ENCODE results near the gene SLC2A4RG. TPM values are rescaled to one million over a fixed set of nuclear protein-coding genes. Genes with fewer than 3 reads are reported as not detected.

Gene SLC2A4RG
- total and polyA plus RNA-seq, 9 donors = 2.2 to 199 (median 103) TPM

DNA sequence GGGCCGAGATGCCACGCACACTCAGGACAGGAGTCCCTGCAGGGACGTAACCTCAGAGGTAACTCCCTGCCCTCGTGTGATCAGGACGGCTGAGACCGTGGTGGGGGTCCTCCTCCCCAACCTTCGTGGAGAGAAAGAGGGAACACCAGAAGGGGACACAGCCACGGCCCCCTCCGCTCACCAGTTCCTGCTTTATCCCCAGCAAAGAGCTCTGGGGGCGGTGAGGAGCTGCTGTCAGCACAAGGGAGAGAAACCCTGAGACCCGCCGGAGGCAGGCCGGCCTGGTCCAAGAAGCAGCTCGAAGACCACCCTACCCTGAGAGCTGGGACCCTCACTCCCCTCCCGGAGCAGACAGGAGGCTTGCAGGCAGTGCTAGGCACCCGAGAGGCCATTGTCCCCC is 44.4 kb downstream of the SLC2A4RG start:
- Histone ChIP-seq H3K36me3 (no peaks in the 10 kb centered on the region), H3K4me1 (ENCODE audit: insufficient read depth) (peaks cover 6% of the 10 kb centered on the region), H3K9me3 (no peaks in the 10 kb centered on the region), H3K27ac (no peak overlapping the region), H3K27me3 (no peaks in the 10 kb centered on the region), H3K4me3 (no peak overlapping the region)
- 80 to 85% (median 85%) methylated on average over 16 of the region's 16 CpGs for WGBS, 3 donors
- intact Hi-C loops (cut with DNase I) = loop anchor here in 2 of 4 donors (5.0 kb wide), 2 partner anchors 33 to 73 kb away; no protein-coding TSS in a partner anchor
- no peak for DNase-seq
- TF ChIP-seq POLR2A (IDR thresholded peaks at IDR 0.05) (no peak), EP300 (IDR thresholded peaks at IDR 0.05) (no peak)
- TF ChIP-seq, protein P1, sequence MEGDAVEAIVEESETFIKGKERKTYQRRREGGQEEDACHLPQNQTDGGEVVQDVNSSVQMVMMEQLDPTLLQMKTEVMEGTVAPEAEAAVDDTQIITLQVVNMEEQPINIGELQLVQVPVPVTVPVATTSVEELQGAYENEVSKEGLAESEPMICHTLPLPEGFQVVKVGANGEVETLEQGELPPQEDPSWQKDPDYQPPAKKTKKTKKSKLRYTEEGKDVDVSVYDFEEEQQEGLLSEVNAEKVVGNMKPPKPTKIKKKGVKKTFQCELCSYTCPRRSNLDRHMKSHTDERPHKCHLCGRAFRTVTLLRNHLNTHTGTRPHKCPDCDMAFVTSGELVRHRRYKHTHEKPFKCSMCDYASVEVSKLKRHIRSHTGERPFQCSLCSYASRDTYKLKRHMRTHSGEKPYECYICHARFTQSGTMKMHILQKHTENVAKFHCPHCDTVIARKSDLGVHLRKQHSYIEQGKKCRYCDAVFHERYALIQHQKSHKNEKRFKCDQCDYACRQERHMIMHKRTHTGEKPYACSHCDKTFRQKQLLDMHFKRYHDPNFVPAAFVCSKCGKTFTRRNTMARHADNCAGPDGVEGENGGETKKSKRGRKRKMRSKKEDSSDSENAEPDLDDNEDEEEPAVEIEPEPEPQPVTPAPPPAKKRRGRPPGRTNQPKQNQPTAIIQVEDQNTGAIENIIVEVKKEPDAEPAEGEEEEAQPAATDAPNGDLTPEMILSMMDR (IDR thresholded peaks at IDR 0.05) = no peak

DNA sequence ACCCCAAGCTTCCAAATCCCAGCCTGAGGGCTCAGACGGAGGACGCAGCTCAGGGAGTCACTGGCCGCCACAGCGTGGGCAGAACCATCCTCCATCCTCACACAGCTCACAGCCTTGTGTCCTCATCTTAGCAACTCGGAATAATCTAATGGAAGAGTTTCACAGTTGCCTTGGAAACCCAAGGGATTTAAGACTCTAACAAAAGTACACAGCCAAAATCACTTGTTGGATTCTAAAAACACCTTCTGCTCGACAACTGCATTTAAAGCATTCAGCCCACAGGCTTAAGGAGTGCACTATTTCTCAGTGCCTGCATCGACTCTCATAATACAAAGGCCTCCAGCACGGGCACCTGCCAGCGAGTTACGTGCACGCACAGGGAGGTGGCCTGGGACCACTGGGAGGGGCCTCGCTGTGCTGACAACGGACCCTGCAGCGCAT is 46.1 kb downstream of the SLC2A4RG start:
- no peaks in the 10 kb centered on the region for H3K27me3 ChIP-seq
- H3K36me3 ChIP-seq = no peaks in the 10 kb centered on the region
- TF ChIP-seq, protein P1 (IDR thresholded peaks at IDR 0.05) = no peak
- TF ChIP-seq POLR2A (IDR thresholded peaks at IDR 0.05) (no peak), EP300 (IDR thresholded peaks at IDR 0.05) (no peak)
- peaks cover 6% of the 10 kb centered on the region for H3K4me1 ChIP-seq (ENCODE audit: insufficient read depth)
- no peak for DNase-seq
- peak overlapping the region in 1 of 2 donors; percentile 74 for H3K27ac ChIP-seq
- 31 to 43% (median 37%) methylated on average over 14 of the region's 14 CpGs for WGBS, 3 donors
- H3K4me3 ChIP-seq = no peak overlapping the region
- H3K9me3 ChIP-seq = no peaks in the 10 kb centered on the region
- intact Hi-C loops (cut with DNase I) = loop anchor here in 1 of 4 donors (5.0 kb wide), 1 partner anchor 77 kb away; the partner anchor contains the start of gene ABHD16B

DNA sequence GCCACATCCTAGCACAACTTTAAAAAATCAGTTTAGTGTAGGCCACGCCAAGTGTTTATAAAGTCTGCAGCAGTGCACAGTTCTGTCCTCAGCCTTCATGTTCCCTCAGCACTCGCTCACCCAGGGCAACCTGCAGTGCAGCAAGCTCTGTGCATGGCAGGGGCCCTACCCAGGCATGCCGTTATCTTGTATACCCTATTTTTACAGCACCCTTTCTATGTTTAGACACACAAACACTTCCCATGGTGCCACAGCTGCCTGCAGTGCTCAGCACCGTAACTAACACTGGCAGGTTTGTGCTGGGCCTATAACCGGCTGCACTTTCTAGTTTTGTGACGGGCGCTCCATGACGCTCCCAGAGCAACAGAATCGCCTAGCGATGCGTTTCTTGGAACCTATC is 47.7 kb downstream of the SLC2A4RG start:
- Histone ChIP-seq H3K27ac (no peak overlapping the region), H3K9me3 (no peaks in the 10 kb centered on the region), H3K36me3 (no peaks in the 10 kb centered on the region), H3K4me1 (ENCODE audit: insufficient read depth) (peaks cover 10% of the 10 kb centered on the region), H3K27me3 (no peaks in the 10 kb centered on the region), H3K4me3 (no peak overlapping the region)
- TF ChIP-seq POLR2A (IDR thresholded peaks at IDR 0.05) (no peak), EP300 (IDR thresholded peaks at IDR 0.05) (no peak)
- TF ChIP-seq, protein P1 (IDR thresholded peaks at IDR 0.05) = no peak
- no peak for DNase-seq
- intact Hi-C loops (cut with DNase I) = loop anchor here in 1 of 4 donors (5.0 kb wide), 1 partner anchor 75 kb away; the partner anchor contains the start of gene ABHD16B
- WGBS, 3 donors = 83 to 87% (median 87%) methylated on average over 11 of the region's 11 CpGs

DNA sequence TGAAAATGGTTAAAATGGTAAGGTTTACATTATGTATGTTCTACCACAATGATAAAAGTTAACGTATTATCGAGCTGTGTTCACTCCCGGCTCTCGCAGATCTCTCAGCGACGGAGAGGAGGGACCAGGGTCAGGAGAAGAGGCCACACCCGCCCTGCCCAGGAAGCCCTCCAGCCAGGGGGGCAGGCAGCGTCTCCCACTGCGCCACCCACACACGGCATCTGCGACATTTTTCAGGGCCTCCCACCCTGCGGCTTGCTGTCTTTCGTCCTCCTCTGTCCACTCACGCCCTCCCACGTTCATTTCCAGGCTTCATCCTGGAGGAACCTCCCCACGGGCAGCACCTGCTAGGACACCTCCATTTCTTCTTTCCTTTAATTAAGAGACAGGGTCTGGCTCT is 48.2 kb downstream of the SLC2A4RG start:
- no peak overlapping the region for H3K27ac ChIP-seq
- H3K36me3 ChIP-seq = no peaks in the 10 kb centered on the region
- no peak for TF ChIP-seq POLR2A (IDR thresholded peaks at IDR 0.05)
- TF ChIP-seq EP300 (IDR thresholded peaks at IDR 0.05) = no peak
- TF ChIP-seq, protein P1 (IDR thresholded peaks at IDR 0.05) = no peak
- H3K4me3 ChIP-seq = no peak overlapping the region
- H3K4me1 ChIP-seq (ENCODE audit: insufficient read depth) = peaks cover 10% of the 10 kb centered on the region
- no peak for DNase-seq
- intact Hi-C loops (cut with DNase I) = loop anchor here in 1 of 4 donors (5.0 kb wide), 1 partner anchor 75 kb away; the partner anchor contains the start of gene ABHD16B
- WGBS, 3 donors = 62 to 71% (median 68%) methylated on average over 16 of the region's 16 CpGs
- H3K9me3 ChIP-seq = no peaks in the 10 kb centered on the region
- H3K27me3 ChIP-seq = no peaks in the 10 kb centered on the region
